ENCODE results near the gene RABGAP1L.
"Not testable (repeated sequence)": the region's sequence is repeated elsewhere in the genome, so short reads cannot be mapped to it uniquely, and the experiment has no call there.

Gene RABGAP1L

DNA sequence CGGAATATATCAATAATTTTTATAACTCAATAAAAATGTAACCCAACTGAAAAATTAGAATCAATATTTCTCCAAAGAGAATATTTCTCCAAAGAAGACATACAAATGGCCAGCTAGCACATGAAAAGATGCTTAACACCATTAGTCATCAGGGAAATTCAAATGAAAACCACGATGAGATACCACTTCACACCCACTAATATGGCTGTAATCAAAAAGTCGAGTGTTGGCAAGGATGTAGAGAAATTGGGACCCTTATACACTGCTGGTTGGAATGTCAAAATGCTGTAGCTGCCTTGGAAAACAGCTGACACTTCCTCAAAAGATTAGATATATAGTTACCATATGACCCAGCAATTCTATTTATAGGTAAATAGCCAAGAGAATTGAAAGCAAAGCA, 421.5 kb downstream of the RABGAP1L start:
- DNase-seq (ENCODE audit: low spot score), result no peak

DNA sequence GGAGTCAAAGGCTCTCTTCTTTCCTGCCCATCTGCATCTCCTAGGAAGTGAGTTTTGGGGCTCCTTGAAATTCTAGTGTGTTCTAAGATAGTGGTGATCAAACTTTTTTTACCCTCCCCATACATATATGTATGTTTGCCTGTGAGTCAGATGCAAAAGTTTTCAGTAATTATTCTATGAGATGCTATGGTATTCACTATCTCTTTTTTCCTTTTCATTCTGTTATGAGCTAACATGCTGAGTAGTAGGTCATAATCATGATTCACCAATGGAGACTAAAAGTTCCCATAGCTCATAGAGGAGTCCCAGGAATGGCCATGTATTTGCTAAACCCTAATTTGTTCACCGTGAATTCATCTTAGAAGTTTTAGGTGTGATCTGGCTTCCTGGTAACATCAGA, 424.0 kb downstream of the RABGAP1L start:
- DNase-seq (ENCODE audit: low spot score), result no peak

DNA sequence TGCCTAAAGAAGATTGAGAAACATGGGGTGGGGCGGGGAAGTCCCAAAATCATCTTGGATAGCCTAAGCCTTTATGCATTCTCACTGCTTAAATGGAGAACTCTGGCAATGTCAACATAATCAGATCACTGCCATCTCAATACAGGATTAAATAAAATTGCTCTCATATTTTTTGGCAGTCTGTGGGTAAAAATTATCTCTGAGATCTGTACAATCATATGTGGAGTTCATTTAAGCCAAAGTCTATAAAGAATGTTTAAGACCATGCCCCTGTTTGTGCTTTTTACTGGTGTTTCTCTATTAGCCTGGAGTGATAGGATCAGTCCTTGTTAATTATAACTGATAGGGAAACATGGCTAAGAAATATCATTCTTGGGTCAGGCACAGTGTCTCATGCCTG, 424.8 kb downstream of the RABGAP1L start:
- DNase-seq (ENCODE audit: low spot score), result no peak

DNA sequence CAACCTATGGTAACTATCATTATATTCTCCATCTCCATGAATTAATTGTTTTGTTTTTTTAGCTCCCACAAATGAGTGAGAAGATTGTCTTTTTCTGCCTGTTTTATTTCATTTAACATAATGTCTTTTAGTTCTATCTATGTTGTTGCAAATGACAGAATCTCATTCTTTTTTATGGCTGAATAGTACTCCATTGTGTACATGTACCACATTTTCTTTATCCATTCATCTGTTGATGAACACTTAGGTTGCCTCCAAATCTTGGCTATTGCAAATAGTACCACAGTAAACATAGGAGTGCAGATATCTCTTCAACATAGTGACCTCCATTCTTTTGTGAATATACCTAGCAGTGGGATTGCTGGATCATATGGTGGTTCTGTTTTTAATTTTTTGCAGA, 429.3 kb downstream of the RABGAP1L start:
- not testable (repeated sequence) for DNase-seq (ENCODE audit: low spot score)

DNA sequence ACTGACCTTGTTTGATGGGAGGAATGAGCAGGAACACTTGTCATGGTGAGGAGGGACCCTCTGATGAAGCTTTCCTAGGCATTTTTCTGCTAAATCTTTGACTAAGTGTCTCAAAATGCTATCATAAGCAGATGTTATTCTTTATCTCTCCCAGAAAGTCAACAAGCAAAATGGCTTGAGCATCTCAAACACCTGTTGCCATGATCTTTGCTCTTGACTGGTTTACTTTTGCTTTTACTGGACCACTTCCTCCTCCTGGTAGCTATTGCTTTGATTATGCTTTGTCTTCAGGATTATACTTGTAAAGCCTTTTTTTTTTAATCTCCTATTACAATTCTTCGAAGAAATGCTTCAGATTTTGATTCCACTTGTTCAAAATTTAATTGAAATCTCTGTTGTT, 445.9 kb downstream of the RABGAP1L start:
- no peak for DNase-seq (ENCODE audit: low spot score)

DNA sequence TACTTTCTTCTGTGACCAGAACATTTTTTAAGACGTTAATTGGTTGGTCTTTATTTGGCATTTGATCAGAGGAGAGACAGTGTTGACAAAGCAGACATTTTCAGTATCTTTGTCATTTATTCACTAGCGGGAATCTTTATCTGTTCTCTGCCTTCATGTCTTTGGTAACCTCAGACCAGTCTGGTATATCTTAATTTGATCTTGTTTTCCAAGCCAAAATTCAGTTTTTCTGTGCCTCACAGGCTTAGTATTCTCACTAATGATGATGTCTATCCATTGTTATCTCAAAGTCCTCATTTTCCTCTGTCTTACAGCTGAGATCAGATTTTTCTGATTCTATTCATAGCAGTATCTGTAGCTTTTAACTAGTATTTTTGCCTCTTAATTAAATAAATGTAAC, 447.2 kb downstream of the RABGAP1L start:
- DNase-seq (ENCODE audit: low spot score), result no peak

DNA sequence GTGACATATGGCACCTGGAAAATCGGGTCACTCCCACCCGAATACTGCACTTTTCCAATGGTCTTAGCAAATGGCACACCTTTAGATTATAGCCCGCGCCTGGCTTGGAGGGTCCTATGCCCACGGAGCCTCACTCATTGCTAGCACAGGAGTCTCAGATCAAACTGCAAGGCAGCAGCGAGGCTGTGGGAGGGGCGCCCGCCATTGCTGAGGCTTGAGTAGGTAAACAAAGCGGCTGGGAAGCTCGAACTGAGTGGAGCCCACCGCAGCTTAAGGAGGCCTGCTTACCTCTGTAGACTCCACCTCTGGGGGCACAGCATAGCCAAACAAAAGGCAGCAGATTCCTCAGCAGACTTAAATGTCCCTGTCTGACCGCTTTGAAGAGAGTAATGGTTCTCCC, 458.6 kb downstream of the RABGAP1L start:
- DNase-seq (ENCODE audit: low spot score), result not testable (repeated sequence)

DNA sequence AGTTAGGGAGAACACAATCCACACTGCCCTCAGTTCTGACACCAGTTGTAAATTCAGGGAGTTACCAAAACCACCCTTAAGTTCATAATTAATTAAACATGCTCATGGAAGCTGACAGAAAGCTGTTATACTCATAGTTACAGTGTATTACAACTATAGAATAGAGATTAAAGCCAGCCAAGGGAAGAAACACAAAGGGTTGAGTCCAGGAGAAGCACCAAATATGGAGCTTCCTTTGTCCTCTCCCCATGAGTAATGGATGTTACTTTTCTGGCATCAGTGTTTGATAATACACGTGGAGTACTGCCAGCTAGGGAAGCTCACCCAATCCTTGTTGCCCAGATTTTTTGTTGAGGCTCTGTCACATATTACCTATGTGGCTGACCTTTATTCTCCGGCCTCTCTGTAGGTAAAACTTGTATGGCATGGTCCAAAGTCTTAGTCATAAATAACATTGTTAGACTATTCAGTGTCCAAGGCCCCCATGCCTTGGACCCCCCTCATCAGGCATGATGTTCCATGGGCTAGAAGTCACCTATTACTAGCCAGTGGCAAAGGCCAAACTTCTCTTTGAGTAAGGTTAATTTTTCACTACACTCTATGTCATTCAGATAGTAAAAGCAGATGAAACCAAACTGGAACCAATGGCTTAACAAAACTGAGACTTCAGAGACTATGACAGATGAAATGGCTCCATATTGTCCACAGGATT, 464.2 kb downstream of the RABGAP1L start:
- no peak for DNase-seq (ENCODE audit: low spot score)

DNA sequence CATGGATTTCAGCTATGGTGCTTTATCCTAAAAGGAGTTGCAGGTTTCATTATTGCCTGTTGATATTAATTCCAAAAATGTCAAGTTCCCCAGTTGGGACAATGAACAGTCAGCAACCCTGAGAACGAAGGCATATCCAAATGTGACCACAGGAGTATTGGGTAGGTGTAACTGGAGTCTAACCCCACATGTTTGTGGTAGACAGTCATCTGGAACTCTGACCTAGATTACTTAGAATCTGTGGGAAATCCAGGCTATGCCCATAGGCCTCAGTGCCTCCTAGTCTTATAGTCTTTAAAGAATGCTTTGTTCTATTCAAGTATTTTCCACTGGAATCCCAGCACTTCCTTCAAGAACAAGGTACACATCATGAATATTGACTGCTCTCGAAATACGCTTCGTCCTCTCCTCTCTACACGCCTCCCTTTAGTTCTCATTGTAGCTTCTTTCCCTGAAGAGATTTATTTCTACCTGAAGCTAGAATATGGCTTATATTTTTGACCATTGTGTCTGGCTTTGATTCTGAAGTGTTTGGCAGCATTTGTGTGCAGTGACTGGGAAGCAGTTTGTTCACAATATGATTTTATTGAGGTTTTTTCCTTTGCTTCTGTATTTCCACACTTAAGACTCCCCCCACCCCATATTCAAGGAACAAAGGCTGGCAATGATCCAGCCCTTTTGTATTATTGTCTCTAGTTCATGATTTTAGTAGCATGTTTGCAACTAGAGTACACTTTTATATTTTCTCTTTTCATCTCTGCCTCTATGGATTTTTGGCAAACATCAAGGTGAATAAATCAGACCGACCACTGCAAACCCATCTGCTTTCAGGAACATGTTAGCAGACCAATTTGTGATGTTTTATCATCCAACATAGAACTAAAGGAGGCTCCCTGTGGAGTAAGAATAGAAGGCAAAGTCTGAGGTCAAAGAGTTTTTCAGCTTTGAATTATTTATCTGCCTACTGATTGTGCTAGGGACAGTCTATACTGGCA, 467.0 kb downstream of the RABGAP1L start:
- peak; percentile 59 for DNase-seq (ENCODE audit: low spot score)

DNA sequence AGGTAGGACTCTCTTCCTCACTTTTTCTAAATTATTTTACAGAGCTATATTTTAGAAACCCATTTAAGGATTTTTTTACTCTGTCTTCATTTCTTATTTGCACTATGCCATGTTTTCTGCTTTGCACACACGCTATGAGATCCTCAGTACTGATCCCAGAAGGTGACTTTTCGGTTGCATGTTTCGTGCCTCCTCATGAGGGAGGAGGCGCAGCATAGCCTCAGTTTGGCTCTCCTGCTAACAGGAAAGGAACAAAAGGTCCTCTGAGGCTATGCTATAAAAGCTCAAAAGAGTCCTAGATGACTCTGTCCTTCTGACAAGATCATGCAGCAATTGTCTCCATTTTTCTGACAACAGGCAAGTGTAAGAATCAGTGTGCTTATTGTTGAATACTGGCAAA, 478.2 kb downstream of the RABGAP1L start:
- no peak for DNase-seq (ENCODE audit: low spot score)

DNA sequence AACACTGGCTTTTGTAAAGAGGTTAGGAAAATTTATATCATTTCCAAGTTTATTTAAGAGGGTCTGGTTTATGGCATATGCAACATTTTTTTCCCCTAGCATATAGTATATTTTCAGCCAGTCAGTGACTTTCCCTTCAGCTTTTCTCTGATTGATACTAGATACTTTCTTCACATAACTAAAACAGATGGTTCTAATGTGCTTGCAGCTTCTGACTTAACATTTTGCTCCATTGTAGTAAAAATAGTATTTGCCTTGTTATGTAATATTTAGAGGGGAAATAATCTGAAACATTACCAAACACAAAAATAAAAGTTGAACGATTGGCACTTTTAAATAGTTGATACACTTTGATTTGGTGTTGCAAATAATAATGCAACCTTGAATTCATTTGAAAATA, 480.1 kb downstream of the RABGAP1L start:
- no peak for DNase-seq (ENCODE audit: low spot score)

DNA sequence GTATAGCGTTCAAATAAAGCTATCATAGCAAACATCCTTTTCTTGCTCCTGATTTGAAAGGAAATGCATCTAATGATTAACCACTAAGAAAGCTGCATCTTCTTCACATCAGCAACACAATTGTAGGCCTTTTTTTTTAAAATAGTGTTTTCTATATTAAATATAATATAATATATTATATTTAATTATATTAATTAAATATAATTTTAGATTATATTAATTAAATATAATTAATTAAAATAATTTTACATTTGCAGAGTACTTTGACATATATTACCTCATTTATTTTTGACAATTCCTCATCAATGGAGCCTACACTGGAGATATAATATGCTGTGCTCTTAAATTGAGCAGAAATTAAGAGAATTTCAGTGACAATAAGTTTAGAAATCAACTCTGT, 481.5 kb downstream of the RABGAP1L start:
- no peak for DNase-seq (ENCODE audit: low spot score)

DNA sequence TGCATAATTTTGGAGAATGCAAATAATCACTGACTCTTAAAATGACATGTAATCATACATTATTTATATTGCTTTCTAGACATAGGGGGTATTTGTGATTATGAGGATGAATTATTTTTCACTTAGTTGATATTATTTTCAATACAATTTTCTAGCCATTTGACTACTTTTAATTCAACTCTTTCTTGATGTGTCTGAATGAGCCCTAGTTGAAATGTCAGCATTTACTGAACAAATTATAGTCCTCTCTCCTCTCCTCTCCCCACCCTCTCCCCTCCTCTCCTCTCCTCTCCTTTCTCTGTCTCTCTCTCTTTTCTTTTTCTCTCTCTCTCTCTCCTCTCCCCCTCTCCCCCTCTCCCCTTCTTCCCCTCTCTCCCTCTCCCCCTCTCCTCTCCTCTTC, 483.1 kb downstream of the RABGAP1L start:
- DNase-seq (ENCODE audit: low spot score), result no peak

DNA sequence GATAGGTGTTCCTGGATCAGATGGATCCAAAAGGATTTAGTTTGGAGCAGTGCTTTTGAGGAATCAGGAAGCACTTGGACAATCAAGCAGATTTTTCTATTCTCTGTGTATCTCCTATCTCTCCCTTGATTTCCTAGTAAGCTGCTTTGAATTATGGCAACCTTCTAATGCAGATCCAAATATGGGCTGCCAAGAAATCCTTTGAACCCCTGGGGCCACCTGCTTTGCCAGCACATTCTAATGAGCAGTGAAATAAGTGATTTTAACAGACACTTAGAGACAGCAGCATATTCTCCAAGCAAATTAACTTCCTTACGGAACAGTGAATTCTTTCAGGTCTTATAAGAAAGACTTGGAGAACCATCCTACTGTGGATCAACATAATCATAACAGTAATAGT, 483.9 kb downstream of the RABGAP1L start:
- DNase-seq (ENCODE audit: low spot score), result no peak

DNA sequence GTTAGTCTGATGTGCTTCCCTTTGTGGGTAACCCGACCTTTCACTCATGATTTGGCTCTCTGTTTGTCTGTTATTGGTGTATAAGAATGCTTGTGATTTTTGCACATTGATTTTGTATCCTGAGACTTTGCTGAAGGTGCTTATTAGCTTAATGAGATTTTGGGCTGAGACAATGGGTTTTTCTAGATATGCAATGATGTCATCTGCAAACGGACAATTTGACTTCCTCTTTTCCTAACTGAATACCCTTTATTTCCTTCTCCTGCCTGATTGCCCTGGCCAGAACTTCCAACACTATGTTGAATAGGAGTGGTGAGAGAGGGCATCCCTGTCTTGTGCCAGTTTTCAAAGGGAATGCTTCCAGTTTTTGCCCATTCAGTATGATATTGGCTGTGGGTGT, 490.3 kb downstream of the RABGAP1L start:
- DNase-seq (ENCODE audit: low spot score), result not testable (repeated sequence)

DNA sequence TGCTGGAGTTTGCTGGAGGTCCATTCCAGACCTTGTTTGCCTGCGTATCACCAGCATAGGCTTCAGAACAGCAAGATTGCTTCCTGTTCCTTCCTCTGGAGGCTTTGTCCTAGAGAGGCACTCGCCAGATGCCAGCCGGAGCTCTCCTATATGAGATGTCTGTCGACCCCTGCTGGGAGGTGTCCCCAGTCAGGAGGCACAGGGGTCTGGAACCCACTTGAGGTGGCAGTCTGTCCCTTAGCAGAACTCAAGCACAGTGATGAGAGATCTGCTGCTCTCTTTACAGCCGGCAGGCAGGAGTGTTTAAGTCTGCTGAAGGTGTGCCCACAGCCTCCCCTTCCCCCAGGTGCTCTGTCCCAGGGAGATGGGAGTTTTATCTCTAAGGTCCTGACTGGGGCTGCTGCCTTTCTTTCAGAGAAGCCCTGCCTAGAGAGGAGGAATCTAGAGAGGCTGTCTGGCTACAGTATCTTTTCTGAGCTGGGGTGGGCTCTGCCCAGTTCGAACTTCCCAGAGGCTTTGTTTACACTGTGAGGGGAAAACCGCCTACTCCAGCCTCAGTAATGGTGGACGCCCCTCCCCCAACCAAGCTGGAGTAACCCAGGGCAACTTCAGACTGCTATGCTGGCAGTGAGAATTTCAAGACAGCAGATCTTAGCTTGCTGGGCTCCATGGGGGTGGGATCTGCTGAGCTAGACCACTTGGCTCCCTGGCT, 493.4 kb downstream of the RABGAP1L start:
- DNase-seq (ENCODE audit: low spot score), result no peak

DNA sequence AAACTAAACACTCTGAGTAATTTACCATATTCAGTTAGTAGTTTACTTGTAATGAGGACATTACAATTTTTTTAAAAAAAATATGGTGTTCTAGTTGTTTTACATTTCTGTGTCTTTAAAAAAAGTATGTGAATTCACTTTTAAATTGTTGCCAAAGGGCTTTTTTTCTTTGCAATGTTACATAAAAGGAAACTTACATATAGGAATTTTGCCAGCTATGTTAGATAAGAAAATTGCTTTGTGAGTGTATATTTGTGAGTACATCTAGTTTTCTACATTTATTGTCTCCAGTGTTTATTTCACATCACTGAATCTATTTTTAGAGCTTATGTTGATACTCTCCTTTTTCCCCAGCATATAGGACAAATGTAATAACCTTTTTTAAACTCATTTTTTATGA, 495.2 kb downstream of the RABGAP1L start:
- no peak for DNase-seq (ENCODE audit: low spot score)

DNA sequence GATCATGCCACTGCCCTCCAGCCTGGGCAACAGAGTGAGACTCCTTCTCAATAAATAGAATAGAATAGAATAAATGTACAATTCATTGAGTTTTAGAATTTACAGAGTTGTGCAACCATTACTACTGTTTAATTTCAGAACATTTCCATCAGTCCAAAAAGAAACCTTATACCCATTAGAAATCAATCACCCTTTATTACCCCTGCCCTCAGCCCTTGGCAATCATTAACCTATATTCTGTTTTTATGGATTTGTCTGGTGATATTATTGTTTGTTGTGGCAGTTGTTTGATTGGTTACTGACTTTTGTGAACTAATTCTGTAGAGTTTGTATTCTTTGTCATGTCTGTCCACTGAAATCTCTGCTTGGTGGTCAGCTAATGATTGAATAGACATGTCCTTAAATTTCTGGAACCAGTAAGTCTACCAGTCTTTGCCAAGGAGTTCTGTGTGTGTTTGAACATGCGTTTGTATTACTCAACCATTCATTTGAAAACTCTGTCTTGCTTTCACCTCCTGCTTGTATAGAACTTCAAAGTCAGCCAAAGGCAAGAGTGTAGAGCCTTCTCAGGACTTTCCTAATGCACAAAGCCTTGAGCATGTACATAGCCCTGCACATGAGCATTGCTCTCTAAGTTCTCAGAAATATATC, 497.2 kb downstream of the RABGAP1L start:
- no peak for DNase-seq (ENCODE audit: low spot score)

DNA sequence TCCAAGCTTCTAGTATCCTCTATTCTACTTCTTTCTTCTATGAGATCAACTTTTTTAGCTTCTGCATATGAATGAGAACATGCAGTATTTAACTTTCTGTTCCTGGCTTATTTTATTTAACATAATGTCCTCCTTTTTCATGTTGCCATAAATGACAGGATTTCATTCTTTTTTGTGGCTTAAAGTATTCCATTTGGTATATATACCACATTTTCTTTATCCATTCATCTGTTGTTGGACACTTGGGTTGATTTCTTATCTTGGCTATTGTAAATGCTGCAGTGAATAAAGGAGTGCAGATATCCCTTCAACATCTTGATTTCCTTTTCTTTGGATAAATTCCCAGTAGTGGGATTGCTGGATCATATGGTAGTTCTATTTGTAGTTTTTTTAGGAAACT, 498.1 kb downstream of the RABGAP1L start:
- no peak for DNase-seq (ENCODE audit: low spot score)

DNA sequence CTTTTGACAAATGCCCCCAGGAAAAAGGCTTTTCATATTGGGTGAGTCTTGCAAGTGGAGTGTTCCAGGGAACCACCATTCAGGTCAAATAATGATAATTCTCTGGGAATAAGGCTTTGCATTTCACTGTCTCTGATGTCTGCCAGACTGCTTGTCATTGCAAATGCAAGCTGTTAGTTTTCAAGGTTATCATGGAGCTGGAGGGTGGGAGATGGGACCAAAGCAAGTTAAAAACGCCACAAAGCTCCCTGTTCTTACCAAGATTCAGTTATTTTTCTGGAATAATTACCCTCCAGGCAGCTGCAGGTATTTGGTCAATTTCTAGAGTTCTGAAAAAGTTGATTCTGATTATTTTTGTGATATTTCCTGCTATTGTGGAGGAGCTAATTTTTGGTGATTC, 498.6 kb downstream of the RABGAP1L start:
- no peak for DNase-seq (ENCODE audit: low spot score)

DNA sequence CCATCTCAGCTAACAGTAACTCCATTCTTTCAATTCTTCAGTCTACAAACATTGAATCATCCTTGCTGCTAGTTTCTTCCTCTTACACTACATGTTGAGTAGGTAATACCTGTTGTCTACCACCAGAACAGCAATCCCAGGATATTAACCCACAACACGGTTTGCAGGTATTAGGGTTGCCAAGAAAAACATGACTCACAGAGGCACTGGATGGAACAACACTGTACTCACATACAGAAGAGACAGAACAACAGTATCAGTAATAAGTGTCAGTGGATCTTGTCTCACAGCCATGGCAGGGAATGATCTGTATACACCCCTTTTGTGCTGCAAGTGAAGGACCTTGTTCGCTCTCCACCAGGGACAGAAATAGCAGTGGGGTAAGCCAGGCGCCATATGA, 500.5 kb downstream of the RABGAP1L start:
- DNase-seq (ENCODE audit: low spot score), result peak; percentile 7

DNA sequence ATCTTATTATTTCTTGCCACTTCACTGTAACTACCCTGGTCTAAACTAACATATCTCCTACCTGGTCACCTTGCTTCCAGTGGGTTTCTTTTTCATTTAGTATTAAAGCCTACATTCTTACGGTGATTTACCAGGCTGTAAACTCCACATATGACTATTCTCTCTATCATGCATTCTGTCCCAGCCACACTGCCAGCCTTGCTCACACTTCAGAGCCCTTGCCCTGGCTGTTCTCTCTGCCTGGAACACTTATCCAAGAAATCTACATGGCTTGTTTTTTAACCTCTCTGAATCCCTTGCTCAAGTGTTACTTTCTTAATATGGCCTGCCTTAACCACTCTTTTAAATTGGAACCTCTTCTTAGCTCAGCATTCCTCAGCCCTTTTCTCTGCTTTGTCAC, 501.2 kb downstream of the RABGAP1L start:
- no peak for DNase-seq (ENCODE audit: low spot score)
